Sigmoid colon (tissue), 7 donors: ENCODE data around the gene C3orf22. TPM values are rescaled to one million over a fixed set of nuclear protein-coding genes. Genes with fewer than 3 reads are reported as not detected.

Source experiments
- DNase-seq: peaks from one replicate; pipeline ENCODE4 v3.0.0-alpha.2; 2019
- H3K27ac ChIP-seq, 4 donors: fragments of 200-600 bp; sonication (generic); one replicate each; pipeline ENCODE4 v1.5.1; 2016 to 2019; ENCODE audit warnings: mild to moderate bottlenecking in 1 of 4
- H3K27me3 ChIP-seq, 3 donors: fragments of 200-600 bp; sonication (generic); one replicate each; pipeline ENCODE4 v1.5.1; 2019; ENCODE audit warnings: mild to moderate bottlenecking in 1 of 3
- H3K36me3 ChIP-seq, 4 donors: fragments of 200-600 bp; sonication (generic); one replicate each; pipeline ENCODE4 v1.5.1; 2016 to 2019
- H3K4me1 ChIP-seq, 4 donors: fragments of 200-600 bp; sonication (generic); one replicate each; pipeline ENCODE4 v1.5.1; 2017 to 2019
- H3K4me3 ChIP-seq, 4 donors: fragments of 200-600 bp; sonication (generic); one replicate each; pipeline ENCODE4 v1.5.1; 2017 to 2019; ENCODE audit warnings: mild to moderate bottlenecking in 2 of 4, moderate library complexity in 1 of 4
- H3K9me3 ChIP-seq, 4 donors: fragments of 200-600 bp in 3 of 4; sonication (generic) in 3 of 4; one replicate each; pipeline versions ENCODE4 v1.5.1 to v1.6.1; 2013 to 2019
- EP300 ChIP-seq, 4 donors: sonication (generic); formaldehyde crosslinking; IDR thresholded peaks; one replicate each; pipeline ENCODE4 v1.6.1; 2017; ENCODE audit warnings: antibody characterized with exemption in 4 of 4
- POLR2A ChIP-seq, 2 donors: fragments of 450-650 bp; IDR thresholded peaks; one replicate each; pipeline ENCODE4 v1.6.1; 2016; ENCODE audit warnings: antibody characterized with exemption in 2 of 2, mild to moderate bottlenecking in 2 of 2, moderate library complexity in 2 of 2
- POLR2AphosphoS5 ChIP-seq, 4 donors: sonication (generic); formaldehyde crosslinking; IDR thresholded peaks; one replicate each; pipeline ENCODE4 v1.6.1; 2017; ENCODE audit warnings: antibody characterized with exemption in 4 of 4
- WGBS, 2 donors: extraction: QIAGEN DNeasy Blood & Tissue Kit; methylation state at CpG; one replicate each; pipeline ENCODE4 v1.1.7; 2013; 5-methylcytosine and 5-hydroxymethylcytosine counted together
- intact Hi-C: fragments of 100-400 bp; cut with DNase I; formaldehyde crosslinking; loops from one replicate; pipeline ENCODE4 v1.15.1; 2023
- polyA plus RNA-seq, 3 donors: library from polyadenylated mRNA; stranded (reverse); fragments of 200-250 nt; gene quantifications; one replicate each; pipeline ENCODE4 v1.2.3, GENCODE V29; 2013
- small RNA-seq, 3 donors: library from RNA; depleted of rRNA; stranded (forward); fragments of <200 nt; gene quantifications; one replicate each; pipeline ENCODE3, GENCODE V24; 2016
- total RNA-seq, 4 donors: library from RNA; depleted of rRNA; stranded (reverse); fragments of >200 nt; gene quantifications; one replicate each; pipeline ENCODE4 v1.1.0, GENCODE V29; 2016
- TF ChIP-seq, protein P1 (sequence below), 4 experiments: fragments of 450-650 bp in 3 of 4; fragments of 200-600 bp in 1 of 4; IDR thresholded peaks; one replicate each; pipeline ENCODE4 v1.5.1; 2016 to 2019; ENCODE audit warnings: antibody characterized with exemption in 4 of 4, mild to moderate bottlenecking in 3 of 4, moderate library complexity in 2 of 4
- donor health status: healthy with polysubstance abuse.
- donor health status: Bipolar disorder and iron deficiency.
- donor health status: healthy.

The C3orf22 gene
- total and polyA plus RNA-seq, 7 donors, result 0.54 TPM; not detected in 6

DNA sequence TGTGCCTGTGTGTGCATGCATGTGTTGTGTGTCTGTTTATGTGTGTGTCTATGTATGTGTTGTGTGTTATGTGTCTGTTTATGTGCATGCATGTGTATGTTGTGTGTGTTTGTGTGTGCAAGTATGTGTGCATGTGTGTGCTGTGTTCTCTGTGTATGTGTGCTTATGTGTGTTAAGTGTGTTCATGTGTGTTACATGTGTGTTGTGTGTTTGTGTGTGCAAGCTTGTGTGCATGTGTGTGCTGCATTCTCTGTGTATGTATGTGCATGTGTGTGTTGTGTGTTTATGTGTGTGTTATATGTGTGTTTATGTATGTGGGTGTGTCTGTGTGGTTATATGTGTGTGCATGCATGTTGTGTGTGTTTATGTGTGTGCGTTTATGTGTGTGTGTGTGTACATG is 56.1 kb downstream of the C3orf22 start:
- H3K4me3 ChIP-seq, result no peak overlapping the region
- DNase-seq, result no peak
- peaks cover 0 to 11% (median 0%) of the 10 kb centered on the region in 3 donors for H3K27me3 ChIP-seq
- intact Hi-C loops, result no loop called here
- H3K4me1 ChIP-seq, result no peaks in the 10 kb centered on the region
- H3K9me3 ChIP-seq, result no peaks in the 10 kb centered on the region
- 89 to 90% methylated on average over 1 of the region's 1 CpG for WGBS, 2 donors
- no peak overlapping the region for H3K27ac ChIP-seq
- no peaks in the 10 kb centered on the region for H3K36me3 ChIP-seq
- TF ChIP-seq POLR2AphosphoS5 (IDR thresholded peaks at IDR 0.05) (no peak), POLR2A (IDR thresholded peaks at IDR 0.05) (no peak), EP300 (IDR thresholded peaks at IDR 0.05) (no peak)
- TF ChIP-seq, protein P1, sequence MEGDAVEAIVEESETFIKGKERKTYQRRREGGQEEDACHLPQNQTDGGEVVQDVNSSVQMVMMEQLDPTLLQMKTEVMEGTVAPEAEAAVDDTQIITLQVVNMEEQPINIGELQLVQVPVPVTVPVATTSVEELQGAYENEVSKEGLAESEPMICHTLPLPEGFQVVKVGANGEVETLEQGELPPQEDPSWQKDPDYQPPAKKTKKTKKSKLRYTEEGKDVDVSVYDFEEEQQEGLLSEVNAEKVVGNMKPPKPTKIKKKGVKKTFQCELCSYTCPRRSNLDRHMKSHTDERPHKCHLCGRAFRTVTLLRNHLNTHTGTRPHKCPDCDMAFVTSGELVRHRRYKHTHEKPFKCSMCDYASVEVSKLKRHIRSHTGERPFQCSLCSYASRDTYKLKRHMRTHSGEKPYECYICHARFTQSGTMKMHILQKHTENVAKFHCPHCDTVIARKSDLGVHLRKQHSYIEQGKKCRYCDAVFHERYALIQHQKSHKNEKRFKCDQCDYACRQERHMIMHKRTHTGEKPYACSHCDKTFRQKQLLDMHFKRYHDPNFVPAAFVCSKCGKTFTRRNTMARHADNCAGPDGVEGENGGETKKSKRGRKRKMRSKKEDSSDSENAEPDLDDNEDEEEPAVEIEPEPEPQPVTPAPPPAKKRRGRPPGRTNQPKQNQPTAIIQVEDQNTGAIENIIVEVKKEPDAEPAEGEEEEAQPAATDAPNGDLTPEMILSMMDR (IDR thresholded peaks at IDR 0.05), result no peak

DNA sequence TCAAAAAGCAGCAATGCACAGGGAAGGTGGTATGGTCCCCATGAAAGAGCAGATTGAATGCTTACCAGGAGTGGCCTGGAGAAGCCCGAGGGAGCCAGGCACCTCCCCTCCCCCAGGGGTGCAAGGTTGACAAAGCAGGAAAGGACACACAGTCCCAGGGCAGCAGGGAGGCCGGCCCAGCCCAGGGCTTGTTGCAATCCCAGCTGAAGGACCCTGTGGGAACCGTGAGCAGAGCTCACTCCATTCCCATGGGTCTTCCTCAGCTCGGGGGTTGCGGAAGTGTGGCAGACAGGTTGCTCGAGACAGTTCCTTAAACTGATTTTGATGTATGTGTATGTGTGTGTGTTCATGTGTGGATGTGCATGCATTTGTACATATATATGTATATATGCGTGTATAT is 57.0 kb downstream of the C3orf22 start:
- TF ChIP-seq, protein P1 (IDR thresholded peaks at IDR 0.05), result no peak
- no peak for TF ChIP-seq POLR2AphosphoS5 (IDR thresholded peaks at IDR 0.05)
- TF ChIP-seq EP300 (IDR thresholded peaks at IDR 0.05), result no peak
- TF ChIP-seq POLR2A (IDR thresholded peaks at IDR 0.05), result no peak
- peaks cover 0 to 11% (median 0%) of the 10 kb centered on the region in 3 donors for H3K27me3 ChIP-seq

DNA sequence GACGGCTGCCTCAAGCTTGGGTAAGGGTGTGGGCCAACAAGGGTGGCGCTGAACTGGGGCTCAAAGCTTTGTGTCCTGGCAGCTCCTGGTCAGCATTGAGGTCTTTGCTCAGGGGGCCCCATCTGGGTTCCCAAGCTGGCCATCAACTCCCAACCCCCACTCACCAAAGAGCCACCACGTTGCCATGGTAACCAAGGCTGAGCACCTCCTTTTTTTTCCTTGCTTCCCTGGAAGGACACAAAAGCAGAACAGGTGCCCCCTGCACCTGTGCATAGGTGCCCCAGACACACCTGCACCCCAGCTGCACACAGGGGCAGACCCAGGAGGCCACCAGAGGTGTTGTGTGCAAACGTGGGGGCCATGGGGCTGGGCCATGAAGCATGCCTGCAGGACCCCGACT is 57.7 kb downstream of the C3orf22 start:
- peaks cover 0 to 11% (median 0%) of the 10 kb centered on the region in 3 donors for H3K27me3 ChIP-seq
- no peaks in the 10 kb centered on the region for H3K9me3 ChIP-seq
- intact Hi-C loops, result no loop called here
- DNase-seq, result no peak
- no peak overlapping the region for H3K27ac ChIP-seq
- WGBS, 2 donors, result 71 to 78% methylated on average over 5 of the region's 5 CpGs
- no peaks in the 10 kb centered on the region for H3K36me3 ChIP-seq
- TF ChIP-seq POLR2AphosphoS5 (IDR thresholded peaks at IDR 0.05) (no peak), EP300 (IDR thresholded peaks at IDR 0.05) (no peak), POLR2A (IDR thresholded peaks at IDR 0.05) (no peak)
- TF ChIP-seq, protein P1 (IDR thresholded peaks at IDR 0.05), result no peak
- H3K4me3 ChIP-seq, result no peak overlapping the region
- H3K4me1 ChIP-seq, result no peaks in the 10 kb centered on the region

More for the DNA sequence above, 57.0 kb downstream of the C3orf22 start:
- Histone ChIP-seq H3K9me3 (no peaks in the 10 kb centered on the region), H3K4me1 (no peaks in the 10 kb centered on the region), H3K36me3 (no peaks in the 10 kb centered on the region), H3K27ac (no peak overlapping the region), H3K4me3 (no peak overlapping the region)
- intact Hi-C loops, result no loop called here
- WGBS, 2 donors, result 59 to 71% methylated on average over 7 of the region's 7 CpGs
- no peak for DNase-seq

DNA sequence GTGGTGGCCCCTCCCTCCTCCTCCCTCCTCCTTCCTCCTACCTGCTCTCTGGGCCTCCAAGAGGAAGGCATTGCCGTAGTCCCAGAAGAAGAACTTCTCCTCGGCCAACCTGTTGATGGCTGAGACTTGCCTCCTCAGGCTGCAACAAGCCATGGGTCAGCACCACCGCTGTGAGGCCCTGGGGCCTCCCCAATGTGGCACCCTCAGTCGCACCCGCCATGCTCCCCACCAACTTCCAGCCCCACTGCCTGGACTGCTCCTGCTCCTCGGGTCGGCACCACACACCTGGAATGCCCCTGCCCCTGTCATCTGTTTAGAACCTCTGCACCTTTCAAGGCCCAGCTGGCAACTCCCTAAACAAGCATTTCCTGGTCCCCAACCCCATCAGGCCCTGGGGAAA is 58.7 kb downstream of the C3orf22 start:
- Histone ChIP-seq H3K4me3 (no peak overlapping the region), H3K27me3 (peaks cover 0 to 7% (median 0%) of the 10 kb centered on the region in 3 donors), H3K27ac (no peak overlapping the region), H3K9me3 (no peaks in the 10 kb centered on the region), H3K36me3 (no peaks in the 10 kb centered on the region), H3K4me1 (no peaks in the 10 kb centered on the region)
- WGBS, 2 donors, result 89 to 91% methylated on average over 7 of the region's 7 CpGs
- intact Hi-C loops, result no loop called here
- TF ChIP-seq POLR2AphosphoS5 (IDR thresholded peaks at IDR 0.05) (no peak), EP300 (IDR thresholded peaks at IDR 0.05) (no peak), POLR2A (IDR thresholded peaks at IDR 0.05) (no peak)
- TF ChIP-seq, protein P1 (IDR thresholded peaks at IDR 0.05), result no peak
- no peak for DNase-seq

Small RNA genes lying within 50 kb of the gene (small RNA-seq; reads per million reads assigned to genes)
- 0.15 to 0.86 (median 0.48) reads per million in 3 donors for gene RNA5SP138

Other genes starting within 250 kb of the C3orf22 start
- gene KLF15, start 201.5 kb downstream of the C3orf22 start, total RNA-seq, result 10 to 100 TPM; 21.9 to 50.2 (median 35.2) TPM
- gene KLF15, start 201.5 kb downstream of the C3orf22 start, polyA plus RNA-seq, result 1 to 10 TPM in 2 of 3 donors, under 1 TPM in 1; 0.69 to 5.4 (median 4.2) TPM
- gene CFAP100, start 164.0 kb downstream of the C3orf22 start, total RNA-seq, result not detected
- not detected for gene CFAP100, start 164.0 kb downstream of the C3orf22 start, polyA plus RNA-seq
- 10 to 100 TPM; 26.4 to 33.8 (median 28.9) TPM for gene ZXDC, start 83.0 kb downstream of the C3orf22 start, total RNA-seq
- 10 to 100 TPM in 1 of 3 donors, 1 to 10 TPM in 2; 5.5 to 14.4 (median 6.0) TPM for gene ZXDC, start 83.0 kb downstream of the C3orf22 start, polyA plus RNA-seq
- gene UROC1, start 41.2 kb downstream of the C3orf22 start, total RNA-seq, result not detected
- under 1 TPM in 1 of 3 donors, not detected in 2; 0.03 TPM for gene UROC1, start 41.2 kb downstream of the C3orf22 start, polyA plus RNA-seq
- gene CHST13, start 34.8 kb downstream of the C3orf22 start, total RNA-seq, result under 1 TPM in 1 of 4 donors, not detected in 3; 0.66 TPM
- gene CHST13, start 34.8 kb downstream of the C3orf22 start, polyA plus RNA-seq, result under 1 TPM; 0.25 to 0.60 (median 0.46) TPM
- gene TXNRD3, start 96.2 kb upstream of the C3orf22 start, total RNA-seq, result 10 to 100 TPM; 13.2 to 21.4 (median 13.8) TPM
- gene TXNRD3, start 96.2 kb upstream of the C3orf22 start, polyA plus RNA-seq, result 1 to 10 TPM; 2.5 to 3.4 (median 3.0) TPM
- gene CHCHD6, start 145.3 kb upstream of the C3orf22 start, total RNA-seq, result 10 to 100 TPM in 3 of 4 donors, 1 to 10 TPM in 1; 8.0 to 20.9 (median 14.1) TPM
- gene CHCHD6, start 145.3 kb upstream of the C3orf22 start, polyA plus RNA-seq, result 10 to 100 TPM; 11.8 to 15.5 (median 14.4) TPM